HG02642 (cell line): ENCODE measurements around the gene ATP4A.

Source experiments
- ATAC-seq: cut with Tn5 transposase; IDR thresholded peaks from one replicate; pipeline ENCODE4 v1.9.1; 2021; ENCODE audit warnings: mild to moderate bottlenecking; ENCODE audit not compliant: unreplicated experiment, poor library complexity

ATP4A gene

DNA sequence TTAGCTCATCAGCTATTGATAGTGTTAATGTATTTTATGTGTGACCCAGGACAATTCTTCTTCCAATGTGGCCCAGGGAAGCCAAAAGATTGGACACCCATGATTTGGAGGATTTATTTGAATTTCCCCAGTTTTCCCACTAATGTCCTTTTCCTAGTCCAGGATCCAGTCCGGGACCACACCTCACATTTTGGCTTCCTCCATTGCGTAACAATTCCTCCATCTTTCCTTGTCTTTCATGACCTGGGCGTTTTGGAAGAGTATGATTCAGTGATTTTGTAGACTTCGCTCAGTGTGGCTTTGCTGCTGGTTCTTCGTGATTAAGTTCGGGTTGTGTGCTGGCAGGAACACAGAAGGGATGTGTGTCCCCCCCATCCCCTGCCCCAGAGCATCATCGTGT lies 3.3 kb upstream of the ATP4A start:
- ATAC-seq: no peak

DNA sequence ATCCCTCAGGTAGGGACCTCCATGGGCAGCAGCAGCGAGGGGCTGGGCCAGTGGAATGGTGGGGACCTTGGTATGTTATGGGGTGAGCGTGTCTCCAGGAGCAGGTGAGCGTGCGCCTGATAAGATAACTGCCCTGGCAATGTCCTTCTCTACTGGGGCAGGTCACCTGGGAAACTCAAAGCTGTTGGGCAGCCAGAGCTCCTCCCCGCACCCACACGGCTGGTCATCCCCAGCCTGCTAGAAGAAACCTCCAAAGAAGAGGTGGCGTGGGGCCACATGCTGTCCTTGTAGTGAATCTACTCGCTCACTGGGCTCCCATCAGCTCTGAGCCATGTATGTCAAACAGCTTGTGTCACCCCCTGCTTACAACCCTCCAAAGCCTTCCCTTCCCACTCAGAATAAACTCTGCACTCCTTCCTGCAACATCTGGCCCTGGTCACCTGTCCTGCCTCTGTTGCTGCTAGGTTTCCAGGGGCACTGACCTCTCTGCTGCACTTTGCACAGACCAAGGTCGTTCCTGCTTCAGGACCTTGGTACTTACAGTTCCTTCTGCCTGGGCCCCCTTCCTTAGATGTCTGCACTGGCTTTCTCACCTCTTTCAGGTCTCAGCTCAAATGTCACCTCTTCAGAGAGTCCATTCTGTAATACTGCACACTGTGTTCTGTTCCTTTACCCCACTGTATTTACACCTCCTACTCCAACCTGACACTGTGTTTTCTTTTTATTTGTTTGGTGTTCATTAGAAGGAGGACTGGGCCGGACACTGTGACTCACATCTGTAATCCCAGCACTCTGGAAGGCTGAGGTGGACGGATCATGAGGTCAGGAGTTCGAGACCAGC lies 1.8 kb upstream of the ATP4A start:
- ATAC-seq: no peak

- no peak for ATAC-seq
These were observed 682 bp downstream of the ATP4A start for GRCh38 chr19:35562776-35563175.

GRCh38 chr19:35562336-35562735 lies 1.1 kb downstream of the ATP4A start:
- ATAC-seq: no peak

- no peak for ATAC-seq
These were observed 2.0 kb downstream of the ATP4A start for GRCh38 chr19:35561436-35561835.

- no peak for ATAC-seq
These were observed 2.8 kb downstream of the ATP4A start for GRCh38 chr19:35560677-35561076.

DNA sequence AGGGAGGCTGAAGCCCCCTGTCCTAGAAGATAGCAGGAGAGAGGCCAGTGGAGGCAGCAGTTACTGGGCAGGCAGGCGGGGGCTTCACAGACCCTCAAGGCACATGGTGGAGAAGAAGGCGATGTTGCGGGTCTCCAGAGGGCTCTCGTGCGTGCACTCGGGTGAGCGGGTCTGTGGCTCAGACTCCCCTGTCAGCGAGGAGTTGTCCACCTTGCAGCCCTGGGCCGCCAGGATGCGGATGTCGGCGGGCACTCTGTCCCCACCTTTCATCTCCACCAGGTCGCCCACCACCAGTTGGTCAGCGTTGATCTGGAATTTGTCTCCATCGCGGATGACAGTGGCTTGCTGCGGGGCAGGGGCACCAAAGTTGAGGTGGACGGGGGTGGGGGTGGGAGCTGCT lies 3.2 kb downstream of the ATP4A start:
- no peak for ATAC-seq

DNA sequence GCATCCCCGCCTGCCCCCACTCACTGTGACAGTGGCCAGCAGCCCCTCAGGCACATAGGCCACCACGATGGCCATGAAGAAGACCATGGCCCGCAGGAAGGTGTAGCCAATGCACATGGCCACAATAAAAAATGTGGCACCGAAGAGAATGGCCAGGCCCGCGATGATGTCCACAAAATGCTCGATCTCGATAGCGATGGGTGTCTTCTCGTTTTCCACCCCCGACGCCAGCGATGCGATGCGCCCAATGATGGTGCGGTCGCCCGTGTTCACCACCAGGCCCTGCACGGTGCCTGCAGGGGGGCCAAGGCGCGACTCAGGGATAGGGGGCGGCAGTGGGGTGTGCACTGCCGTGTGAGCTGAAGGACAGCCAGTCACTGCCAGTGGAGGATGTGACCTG lies 3.7 kb downstream of the ATP4A start:
- ATAC-seq: no peak

DNA sequence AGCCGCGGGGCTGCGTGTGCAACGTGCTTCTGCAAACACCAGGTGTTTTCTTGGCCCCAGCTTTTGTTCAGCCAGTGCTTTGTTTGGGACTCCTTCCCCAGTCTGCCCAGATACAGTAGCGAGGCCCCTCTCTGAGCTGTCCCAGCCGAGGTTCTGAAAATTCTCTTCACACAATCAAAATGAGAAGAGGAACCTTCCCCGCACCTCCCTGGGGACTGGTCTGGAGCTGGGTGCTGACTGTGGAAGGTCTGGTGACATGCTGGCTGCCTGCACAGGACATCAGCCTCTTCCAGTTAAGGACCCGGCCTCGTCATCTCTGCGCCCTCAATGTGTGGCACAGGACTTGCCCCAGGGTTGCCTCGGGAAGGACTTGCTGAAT lies 4.2 kb downstream of the ATP4A start:
- peak; percentile 51 for ATAC-seq

DNA sequence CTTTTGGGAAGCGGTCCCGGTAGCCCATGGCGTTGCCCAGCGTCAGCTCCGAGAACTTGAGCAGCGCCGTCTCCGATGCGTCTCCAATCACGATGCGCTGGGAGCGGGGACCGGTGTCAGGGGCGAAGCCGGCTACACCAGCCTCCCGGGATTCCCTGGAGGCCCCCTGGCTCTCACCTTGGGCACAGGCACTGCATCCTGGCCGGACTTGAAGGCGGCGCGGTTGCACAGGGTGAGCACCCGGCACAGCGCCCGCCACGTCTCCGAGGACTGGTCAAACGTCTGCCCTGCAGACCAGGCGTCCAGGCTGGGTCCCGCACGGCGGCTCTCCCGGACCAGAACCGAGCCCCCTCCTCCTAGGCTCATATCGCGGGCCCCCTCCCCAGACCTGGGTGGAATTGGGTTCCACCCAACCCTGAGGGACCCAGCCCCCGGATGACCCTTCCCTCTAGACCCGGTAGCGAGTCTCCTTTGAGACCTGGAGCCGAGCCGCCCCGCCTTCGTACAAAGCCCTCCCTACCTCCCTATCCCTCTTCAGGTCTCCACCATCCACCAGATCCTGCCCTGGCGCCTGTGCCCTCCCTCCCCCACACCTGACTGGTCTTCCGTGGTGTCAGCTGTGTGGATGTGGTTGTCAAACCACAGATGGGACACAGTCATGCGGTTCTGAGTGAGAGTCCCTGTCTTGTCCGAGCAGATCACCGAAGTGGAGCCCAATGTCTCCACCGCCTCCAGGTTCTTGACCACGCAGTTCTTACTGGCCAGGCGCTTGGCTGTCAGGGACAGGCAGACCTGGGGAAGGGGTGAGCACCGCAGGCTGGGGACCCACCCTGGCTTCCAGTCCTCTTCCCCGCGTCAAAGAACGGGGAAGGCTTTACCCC lies 4.8 kb downstream of the ATP4A start:
- peak; percentile 18 for ATAC-seq

- no peak for ATAC-seq
These were observed 5.7 kb downstream of the ATP4A start for GRCh38 chr19:35557539-35558399.

DNA sequence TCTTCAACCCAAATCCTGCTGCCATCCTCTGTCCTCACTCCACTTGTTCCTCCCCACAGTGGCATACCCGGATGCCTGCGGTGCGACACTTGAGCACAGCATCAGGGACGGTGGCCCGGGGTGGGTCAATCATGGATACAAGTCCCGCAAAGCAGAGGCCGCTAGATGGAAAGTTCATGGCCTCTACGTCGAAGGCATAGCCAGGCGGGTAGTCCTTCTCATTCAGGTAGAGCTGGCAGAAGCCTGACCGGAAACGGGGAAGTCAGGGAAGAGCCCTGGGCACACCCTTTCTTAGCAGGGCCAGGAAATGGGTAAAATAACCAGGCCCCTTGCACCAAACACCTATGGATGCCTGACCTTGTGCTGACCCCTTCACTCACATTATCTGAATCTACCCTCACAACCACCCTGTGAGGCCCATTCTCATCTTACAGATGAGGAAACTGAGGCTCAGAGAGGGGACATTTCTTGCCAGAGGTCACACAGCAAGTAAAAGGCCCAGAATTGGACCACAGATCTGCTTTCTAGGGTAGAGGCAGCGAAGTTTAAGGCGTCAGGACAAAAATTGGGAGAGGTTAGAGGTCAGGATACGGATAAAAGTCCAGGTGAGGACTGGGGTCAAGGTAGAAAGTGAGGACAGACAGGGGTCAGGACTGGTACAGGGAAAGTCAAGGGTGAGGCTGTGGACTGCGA lies 6.5 kb downstream of the ATP4A start:
- ATAC-seq: no peak

DNA sequence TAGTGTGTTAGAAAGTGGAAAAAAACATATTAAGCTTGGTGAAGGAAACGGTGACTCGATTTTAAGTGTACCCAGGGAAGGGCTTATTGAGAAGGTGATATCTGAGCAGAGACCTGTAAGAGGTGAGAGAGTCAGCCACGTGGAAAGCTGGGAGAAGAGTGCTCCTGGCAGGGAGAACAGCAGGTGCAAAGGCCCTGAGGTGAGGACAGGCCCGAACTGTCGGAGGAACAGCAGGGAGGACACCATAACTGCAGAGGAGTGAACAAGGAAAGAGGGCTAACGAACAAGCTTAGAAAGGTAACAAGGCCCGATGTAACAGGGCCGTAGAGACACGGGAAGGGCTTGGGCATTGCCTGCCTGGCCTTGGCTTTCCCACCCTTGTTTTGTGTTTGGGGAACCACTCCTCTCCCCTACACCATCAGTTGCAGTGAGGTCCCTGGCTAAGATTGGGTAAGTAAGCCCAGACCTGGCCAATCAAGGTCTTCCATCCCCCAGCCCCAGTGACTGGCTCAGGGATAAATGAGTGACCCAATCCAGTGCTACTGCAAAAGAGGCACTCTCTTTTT lies 7.3 kb downstream of the ATP4A start:
- ATAC-seq: no peak

DNA sequence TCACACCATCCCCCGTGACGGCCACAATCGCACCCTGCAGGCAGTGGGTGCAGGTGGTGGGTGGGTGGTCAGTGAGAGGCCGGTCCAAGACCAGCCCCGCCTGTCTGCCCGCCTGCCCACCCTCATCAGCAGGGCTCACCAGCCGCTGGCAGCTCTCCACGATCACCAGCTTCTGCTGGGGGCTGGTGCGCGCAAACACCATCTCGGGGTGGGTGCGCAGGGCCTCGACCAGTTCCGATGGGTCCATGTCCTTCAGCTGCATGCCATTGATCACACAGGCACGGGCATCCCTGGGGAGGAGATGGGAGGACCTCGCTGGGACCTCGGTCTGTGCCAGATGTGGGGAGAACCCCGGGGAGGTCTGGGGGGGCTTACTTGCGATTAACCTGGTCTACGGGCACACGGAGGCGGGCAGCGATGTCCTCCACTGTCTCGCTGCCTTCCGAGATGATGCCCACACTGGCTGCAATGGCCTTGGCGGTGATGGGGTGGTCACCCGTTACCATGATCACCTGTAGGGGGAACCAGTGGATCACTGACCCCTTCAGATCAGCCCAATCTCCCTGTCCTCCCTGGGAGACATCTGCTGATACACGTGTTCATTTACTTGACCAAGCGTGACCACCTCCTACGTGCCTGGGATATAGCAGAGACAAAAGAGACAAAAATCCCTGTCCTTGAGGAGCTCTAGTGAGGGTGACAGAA lies 8.0 kb downstream of the ATP4A start:
- no peak for ATAC-seq

DNA sequence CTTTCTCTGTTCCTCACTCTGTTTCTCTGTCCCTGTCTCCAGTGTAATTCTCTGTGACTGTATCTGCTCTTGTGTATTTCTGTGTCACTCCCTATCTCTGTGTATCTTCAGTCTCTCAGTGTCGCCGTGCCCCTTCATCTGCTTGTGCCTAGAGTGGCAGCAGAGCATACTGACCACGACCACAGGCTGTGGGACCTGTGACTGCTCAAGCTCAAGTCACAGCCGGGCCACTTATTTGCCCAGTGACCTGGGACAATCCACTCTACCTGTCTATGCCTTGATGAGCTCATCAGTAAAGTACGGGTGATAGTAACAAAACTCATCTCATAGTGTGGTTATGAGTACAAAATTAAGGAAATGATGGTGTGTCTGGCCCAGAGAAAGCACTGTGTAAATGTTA lies 9.4 kb downstream of the ATP4A start:
- no peak for ATAC-seq

- no peak for ATAC-seq
These were observed 10.0 kb downstream of the ATP4A start for GRCh38 chr19:35553385-35554000.

GRCh38 chr19:35552534-35553384 lies 10.7 kb downstream of the ATP4A start:
- ATAC-seq: no peak
